Activated CD4-positive, alpha-beta T cell treated with anti-CD3 and anti-CD28 coated beads, Interleukin-2, amount 10 ng/mL, durations not matched to agents 7 days and 5 days (primary cell): ENCODE data around the gene ARL6IP4. TPM values are rescaled to one million over a fixed set of nuclear protein-coding genes. Genes with fewer than 3 reads are reported as not detected.
"Not testable (repeated sequence)": the region's sequence is repeated elsewhere in the genome, so short reads cannot be mapped to it uniquely, and the experiment has no call there.

Experiments
- CTCF ChIA-PET: fragments of 350-600 bp; sonication (Branson Sonifier 250); formaldehyde crosslinking; loops from one replicate; lab custom pipeline; 2021; ENCODE audit warnings: antibody characterized with exemption; lab: Charles Lee
- POLR2A ChIA-PET: fragments of 350-600 bp; sonication (Branson Sonifier 250); formaldehyde crosslinking; loops from one replicate; lab custom pipeline; 2021; ENCODE audit warnings: antibody characterized with exemption; lab: Charles Lee
- DNase-seq: peaks from one replicate; pipeline ENCODE4 v3.0.0-alpha.2; 2020
- H3K27ac Mint-ChIP-seq: one replicate; pipeline ENCODE4 v1.8.0; 2021; ENCODE audit warnings: mild to moderate bottlenecking, moderate library complexity, mixed read lengths
- H3K27me3 Mint-ChIP-seq: one replicate; pipeline ENCODE4 v1.8.0; 2021; ENCODE audit warnings: mixed read lengths
- H3K36me3 Mint-ChIP-seq: one replicate; pipeline ENCODE4 v1.8.0; 2021; ENCODE audit warnings: low read depth, mixed read lengths
- H3K4me1 Mint-ChIP-seq: one replicate; pipeline ENCODE4 v1.8.0; 2021; ENCODE audit warnings: mixed read lengths
- H3K4me3 Mint-ChIP-seq: one replicate; pipeline ENCODE4 v1.8.0; 2021; ENCODE audit warnings: mild to moderate bottlenecking, moderate library complexity, mixed read lengths
- H3K9me3 Mint-ChIP-seq: one replicate; pipeline ENCODE4 v1.8.0; 2021; ENCODE audit warnings: mixed read lengths
- total RNA-seq, 2 experiments: library from RNA; stranded (reverse); gene quantifications; one replicate each; pipeline ENCODE4 v1.2.3, GENCODE V29; 2021

ARL6IP4 gene
- total RNA-seq, 2 experiments from 2014 or later: 160 to 180 TPM

GRCh38 chr12:123011701-123012100, 31.2 kb downstream of the ARL6IP4 start:
- no peak overlapping the region for H3K4me3 Mint-ChIP-seq
- DNase-seq: no peak
- H3K27ac Mint-ChIP-seq: no peak overlapping the region
- ChIA-PET CTCF (interaction anchor here (1.4 kb wide), 1 partner anchor 226 kb away, joined by 3 read pairs; no protein-coding TSS in a partner anchor), POLR2A (no interaction called here)
- no peaks in the 10 kb centered on the region for H3K9me3 Mint-ChIP-seq
- no peaks in the 10 kb centered on the region for H3K36me3 Mint-ChIP-seq
- no peaks in the 10 kb centered on the region for H3K27me3 Mint-ChIP-seq
- H3K4me1 Mint-ChIP-seq: no peaks in the 10 kb centered on the region

DNA sequence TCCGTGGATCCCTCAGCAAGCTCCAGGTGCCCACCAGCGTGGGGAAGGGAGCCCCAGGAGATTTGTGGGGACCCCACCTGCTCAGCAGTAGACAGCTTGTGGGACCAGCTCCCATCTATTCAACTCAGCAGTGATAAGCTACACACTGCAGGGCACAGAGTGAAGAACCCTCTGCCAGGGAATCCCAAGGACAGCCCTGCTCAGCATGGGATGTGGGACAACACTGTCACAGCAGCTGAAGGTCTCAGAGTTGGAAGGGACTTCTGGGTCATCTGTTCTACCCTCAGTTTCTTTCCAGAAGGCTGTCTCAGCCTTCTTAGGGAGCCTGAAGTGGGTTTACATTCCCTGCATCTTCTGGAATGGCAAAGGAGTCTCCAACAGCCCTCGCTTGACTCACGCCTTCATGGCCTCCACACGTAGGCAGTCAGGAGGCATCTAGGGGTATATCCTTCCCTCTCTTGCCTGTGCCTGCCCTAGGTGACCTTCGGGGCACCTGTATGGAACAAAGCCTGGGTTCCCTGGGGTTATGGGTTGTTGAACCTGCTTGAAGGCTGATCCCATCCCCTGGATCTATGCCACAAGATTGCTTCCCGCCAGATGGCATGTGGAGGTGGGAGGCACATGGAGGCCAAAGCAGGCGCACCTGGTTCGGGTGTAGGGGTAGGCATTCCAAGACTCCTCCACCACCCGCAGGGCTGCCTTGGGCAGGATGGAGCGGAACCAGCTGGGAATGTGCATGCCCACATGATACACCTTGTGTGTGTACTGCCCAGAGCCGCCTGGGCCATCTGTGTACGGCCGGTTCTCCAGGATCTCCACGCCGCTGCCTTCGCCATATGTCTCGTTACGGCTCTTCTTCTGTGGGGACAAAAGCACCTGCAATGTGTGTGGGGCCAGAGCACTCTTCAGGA, 33.0 kb downstream of the ARL6IP4 start:
- Mint-ChIP-seq H3K27ac (no peak overlapping the region), H3K4me1 (no peaks in the 10 kb centered on the region), H3K27me3 (no peaks in the 10 kb centered on the region), H3K9me3 (no peaks in the 10 kb centered on the region), H3K36me3 (no peaks in the 10 kb centered on the region), H3K4me3 (no peak overlapping the region)
- CTCF ChIA-PET: no interaction called here
- no peak for DNase-seq
- POLR2A ChIA-PET: no interaction called here

GRCh38 chr12:123014473-123014872, 34.0 kb downstream of the ARL6IP4 start:
- H3K27me3 Mint-ChIP-seq, DNase-seq, CTCF ChIA-PET, H3K36me3 Mint-ChIP-seq, H3K9me3 Mint-ChIP-seq, H3K4me3 Mint-ChIP-seq, H3K4me1 Mint-ChIP-seq, H3K27ac Mint-ChIP-seq: not testable (repeated sequence)
- POLR2A ChIA-PET: interaction anchor here (0.5 kb wide), 1 partner anchor 12 kb away, joined by 3 read pairs; no protein-coding TSS in a partner anchor

DNA sequence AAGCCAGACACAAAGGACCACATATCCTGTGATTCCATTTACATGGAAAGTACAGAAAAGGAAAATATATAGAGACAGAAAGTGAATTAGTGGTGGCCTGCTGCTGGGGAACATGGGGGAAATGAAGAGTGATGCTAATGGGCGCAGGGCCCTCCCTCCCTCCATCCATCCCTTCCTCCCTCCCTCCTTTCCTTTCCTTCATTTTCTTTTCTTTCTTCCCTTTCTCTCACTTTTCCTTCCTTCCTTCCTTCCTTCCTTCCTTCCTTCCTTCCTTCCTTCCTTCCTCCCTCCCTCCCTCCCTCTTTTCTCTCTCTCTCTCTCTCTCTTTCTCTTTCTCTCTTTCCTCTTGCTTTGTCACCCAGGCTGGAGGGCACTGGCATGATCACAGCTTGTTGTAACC, 37.3 kb downstream of the ARL6IP4 start:
- Mint-ChIP-seq H3K4me1 (peaks cover 8% of the 10 kb centered on the region), H3K4me3 (no peak overlapping the region), H3K27me3 (no peaks in the 10 kb centered on the region), H3K36me3 (no peaks in the 10 kb centered on the region), H3K9me3 (no peaks in the 10 kb centered on the region), H3K27ac (no peak overlapping the region)
- CTCF ChIA-PET: no interaction called here
- no peak for DNase-seq
- POLR2A ChIA-PET: no interaction called here

GRCh38 chr12:123019841-123020138, 39.3 kb downstream of the ARL6IP4 start:
- H3K27ac Mint-ChIP-seq: no peak overlapping the region

DNA sequence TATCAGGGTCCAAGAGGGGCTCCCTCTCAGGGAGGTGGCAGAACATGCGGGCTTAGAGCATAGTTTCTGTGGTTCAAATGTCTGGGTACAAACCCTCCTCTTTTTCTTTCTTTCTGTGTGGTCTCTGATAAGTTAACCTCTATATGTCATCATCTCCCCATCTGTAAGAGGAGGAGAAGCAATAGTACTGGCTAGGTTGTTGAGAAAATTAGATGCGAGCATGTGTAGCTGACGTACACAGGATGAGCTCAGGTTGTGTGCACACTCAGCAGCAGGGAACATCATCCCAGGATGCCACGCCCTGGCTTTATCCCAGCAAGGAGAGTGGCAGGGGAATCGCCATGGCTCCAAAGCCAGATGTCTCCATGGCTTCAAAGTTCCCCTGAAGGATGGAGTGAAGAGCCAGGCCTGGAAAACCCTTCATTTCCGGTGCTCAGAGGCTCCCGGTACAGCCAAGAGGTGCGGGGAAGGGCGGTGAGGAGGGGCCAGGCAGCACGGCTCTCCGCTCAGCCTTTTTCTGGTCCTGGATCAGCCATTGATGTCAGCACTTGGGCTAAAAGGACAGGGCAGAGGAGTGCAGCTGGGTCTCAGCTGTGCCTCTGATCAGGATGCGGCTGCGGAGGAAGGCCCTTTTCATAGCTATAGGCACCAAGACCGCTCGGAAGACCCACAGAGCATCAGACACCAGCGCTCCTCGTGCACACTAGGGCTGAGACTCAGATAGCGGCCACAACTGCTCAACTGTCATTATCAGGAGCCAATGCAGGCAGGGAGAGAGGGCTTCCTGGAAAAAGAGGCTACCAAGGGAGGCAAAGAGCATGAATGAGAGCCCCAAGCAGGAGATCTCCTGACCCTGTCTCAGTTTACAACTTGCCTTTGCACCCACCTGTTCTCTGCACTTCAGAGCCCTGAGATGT, 41.5 kb downstream of the ARL6IP4 start:
- POLR2A ChIA-PET: no interaction called here
- Mint-ChIP-seq H3K27me3 (no peaks in the 10 kb centered on the region), H3K9me3 (no peaks in the 10 kb centered on the region), H3K36me3 (no peaks in the 10 kb centered on the region), H3K4me3 (no peak overlapping the region), H3K27ac (no peak overlapping the region), H3K4me1 (peaks cover 23% of the 10 kb centered on the region)
- CTCF ChIA-PET: interaction anchor here (0.6 to 1.6 kb wide), 5 partner anchors 9 to 236 kb away, joined by 3 to 7 read pairs (median 3); no protein-coding TSS in a partner anchor
- no peak for DNase-seq

More at GRCh38 chr12:123019841-123020138, 39.3 kb downstream of the ARL6IP4 start:
- peaks cover 16% of the 10 kb centered on the region for H3K4me1 Mint-ChIP-seq
- ChIA-PET CTCF (interaction anchor here (0.9 to 1.5 kb wide), 2 partner anchors 11 to 14 kb away, joined by 4 to 5 read pairs; no protein-coding TSS in a partner anchor), POLR2A (no interaction called here)
- H3K36me3 Mint-ChIP-seq: no peaks in the 10 kb centered on the region
- H3K9me3 Mint-ChIP-seq: no peaks in the 10 kb centered on the region
- H3K27me3 Mint-ChIP-seq: no peaks in the 10 kb centered on the region
- DNase-seq: no peak
- H3K4me3 Mint-ChIP-seq: no peak overlapping the region

GRCh38 chr12:123022846-123023245, 42.4 kb downstream of the ARL6IP4 start:
- ChIA-PET CTCF (interaction anchor here (0.7 to 1.6 kb wide), 4 partner anchors 20 to 338 kb away, joined by 3 to 7 read pairs (median 4); no protein-coding TSS in a partner anchor), POLR2A (no interaction called here)
- Mint-ChIP-seq H3K36me3 (peaks cover 1% of the 10 kb centered on the region), H3K27ac (peak overlapping the region; percentile 7), H3K4me3 (no peak overlapping the region), H3K9me3 (no peaks in the 10 kb centered on the region), H3K27me3 (no peaks in the 10 kb centered on the region), H3K4me1 (peaks cover 23% of the 10 kb centered on the region)
- no peak for DNase-seq

- no peaks in the 10 kb centered on the region for H3K27me3 Mint-ChIP-seq
- peaks cover 2% of the 10 kb centered on the region for H3K36me3 Mint-ChIP-seq
- H3K27ac Mint-ChIP-seq: peak overlapping the region; percentile 3
- H3K4me1 Mint-ChIP-seq: peaks cover 21% of the 10 kb centered on the region
- peak; percentile 14 for DNase-seq
- no peak overlapping the region for H3K4me3 Mint-ChIP-seq
- ChIA-PET CTCF (interaction anchor here (0.8 to 1.7 kb wide), 4 partner anchors 12 to 27 kb away, joined by 3 to 4 read pairs (median 3); no protein-coding TSS in a partner anchor), POLR2A (interaction anchor here (0.6 kb wide), 1 partner anchor 233 kb away, joined by 4 read pairs; no protein-coding TSS in a partner anchor)
- no peaks in the 10 kb centered on the region for H3K9me3 Mint-ChIP-seq
Measured at GRCh38 chr12:123024819-123025391, 44.4 kb downstream of the ARL6IP4 start.

DNA sequence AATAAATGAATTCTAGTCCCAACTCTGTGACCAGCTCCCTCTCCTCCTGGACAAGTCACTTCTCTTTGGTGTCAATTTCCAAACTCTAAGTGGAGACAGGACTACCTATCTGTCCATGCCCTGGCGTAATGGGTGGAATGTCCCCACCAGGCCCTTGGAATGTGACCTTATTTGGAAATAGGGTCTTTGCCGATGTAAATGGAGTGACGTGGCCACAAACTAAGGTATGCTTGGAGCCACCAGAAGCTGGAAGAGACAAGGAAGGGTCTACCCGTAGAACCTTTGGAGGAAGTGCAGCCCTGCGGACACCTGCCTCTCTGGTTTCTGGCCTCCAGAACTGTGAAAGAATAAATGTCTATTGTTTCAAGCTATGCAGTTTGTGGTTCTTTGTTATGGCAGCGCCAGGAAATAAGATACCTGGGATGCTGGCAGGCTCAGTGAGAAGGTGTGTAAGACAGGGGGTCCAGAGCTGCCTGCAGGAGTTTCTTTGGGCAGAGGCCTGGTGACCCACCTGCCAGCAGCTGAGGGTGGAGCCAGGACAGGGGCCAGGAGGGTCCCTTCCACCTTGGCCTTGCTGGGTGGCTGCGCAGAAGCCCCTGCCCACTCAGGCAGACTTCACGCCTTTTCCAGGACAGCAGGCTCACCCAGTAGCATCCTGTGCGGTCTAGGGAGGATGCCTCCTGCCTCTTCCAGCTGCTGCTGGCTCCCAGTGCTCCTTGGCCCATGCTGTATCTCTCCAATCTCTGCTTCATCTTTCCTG, 45.8 kb downstream of the ARL6IP4 start:
- H3K27ac Mint-ChIP-seq: no peak overlapping the region
- POLR2A ChIA-PET: no interaction called here
- H3K4me1 Mint-ChIP-seq: peaks cover 21% of the 10 kb centered on the region
- no peaks in the 10 kb centered on the region for H3K27me3 Mint-ChIP-seq
- no peak overlapping the region for H3K4me3 Mint-ChIP-seq
- no peaks in the 10 kb centered on the region for H3K9me3 Mint-ChIP-seq
- H3K36me3 Mint-ChIP-seq: peaks cover 5% of the 10 kb centered on the region
- CTCF ChIA-PET: interaction anchor here (1.1 to 1.7 kb wide), 2 partner anchors 17 to 26 kb away, joined by 3 read pairs; no protein-coding TSS in a partner anchor
- DNase-seq: no peak

DNA sequence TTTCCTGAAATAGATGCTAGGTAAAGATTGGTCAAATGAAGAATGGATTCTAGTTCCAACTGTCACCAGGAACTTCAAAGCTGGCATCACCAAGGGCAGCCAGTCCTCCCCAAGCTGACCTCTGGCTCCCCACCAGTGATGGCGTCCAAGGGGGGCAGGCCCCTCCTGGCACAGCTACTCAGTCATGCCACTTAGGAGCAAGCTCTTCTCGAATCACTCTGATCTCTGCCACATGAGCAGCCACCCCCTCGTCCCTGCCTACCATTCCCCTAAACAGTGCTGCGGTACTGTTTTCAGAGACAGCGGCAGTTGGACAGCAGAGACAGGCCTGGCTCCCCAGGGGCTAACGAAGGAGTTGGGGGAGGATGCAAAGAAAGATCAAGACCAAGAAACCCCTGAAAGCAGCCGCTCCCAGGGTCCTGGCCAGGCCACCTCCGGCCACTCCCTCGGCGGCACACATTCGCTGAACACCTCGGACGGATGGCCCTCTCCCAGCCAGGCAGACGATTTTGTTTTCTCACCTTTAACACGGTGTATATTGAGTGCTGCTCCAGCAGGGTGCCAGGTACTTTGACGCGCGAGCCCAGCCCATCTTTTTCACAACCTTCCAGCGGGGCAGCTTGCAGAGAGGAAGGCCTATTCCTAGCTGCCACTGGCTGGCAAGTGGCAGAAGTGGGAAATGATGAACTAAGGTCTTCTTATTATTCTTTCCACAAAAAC, 47.4 kb downstream of the ARL6IP4 start:
- no peaks in the 10 kb centered on the region for H3K9me3 Mint-ChIP-seq
- peaks cover 19% of the 10 kb centered on the region for H3K4me1 Mint-ChIP-seq
- no peak overlapping the region for H3K4me3 Mint-ChIP-seq
- H3K36me3 Mint-ChIP-seq: peaks cover 5% of the 10 kb centered on the region
- no peak overlapping the region for H3K27ac Mint-ChIP-seq
- ChIA-PET CTCF (interaction anchor here (0.8 to 1.4 kb wide), 3 partner anchors 9 to 167 kb away, joined by 3 to 4 read pairs (median 4); no protein-coding TSS in a partner anchor), POLR2A (no interaction called here)
- H3K27me3 Mint-ChIP-seq: no peaks in the 10 kb centered on the region
- no peak for DNase-seq

- Mint-ChIP-seq H3K4me1 (peaks cover 24% of the 10 kb centered on the region), H3K4me3 (no peak overlapping the region), H3K36me3 (peaks cover 7% of the 10 kb centered on the region), H3K27ac (peak overlapping the region; percentile 25), H3K9me3 (no peaks in the 10 kb centered on the region), H3K27me3 (no peaks in the 10 kb centered on the region)
- ChIA-PET POLR2A (no interaction called here), CTCF (interaction anchor here (1.0 to 1.4 kb wide), 2 partner anchors 9 to 22 kb away, joined by 4 read pairs; no protein-coding TSS in a partner anchor)
- DNase-seq: no peak
Measured at GRCh38 chr12:123028475-123028874, 48.0 kb downstream of the ARL6IP4 start.
